Eye (tissue), 1 donor: ENCODE results near the gene LUZP2.
A peak's percentile ranks its signal among the peaks of the same experiment; 100 is the strongest.
"Not testable (repeated sequence)": the region's sequence is repeated elsewhere in the genome, so short reads cannot be mapped to it uniquely, and the experiment has no call there.

Experiments
- DNase-seq: peaks from one replicate; pipeline ENCODE4 v3.0.0-alpha.2; 2015

Gene LUZP2

GRCh38 chr11:24934733-24935439, 438.0 kb downstream of the LUZP2 start:
- DNase-seq = no peak

GRCh38 chr11:24944891-24945290, 448.0 kb downstream of the LUZP2 start:
- no peak for DNase-seq

- no peak for DNase-seq
These were observed 452.6 kb downstream of the LUZP2 start for GRCh38 chr11:24949406-24949805.

GRCh38 chr11:24963852-24964251, 467.0 kb downstream of the LUZP2 start:
- DNase-seq = no peak

GRCh38 chr11:24965748-24966147, 468.9 kb downstream of the LUZP2 start:
- no peak for DNase-seq

GRCh38 chr11:24993903-24994302, 497.1 kb downstream of the LUZP2 start:
- DNase-seq = not testable (repeated sequence)

GRCh38 chr11:24999929-25000328, 503.1 kb downstream of the LUZP2 start:
- DNase-seq = not testable (repeated sequence)

- DNase-seq = no peak
These were observed 540.6 kb downstream of the LUZP2 start for GRCh38 chr11:25037431-25037830.

GRCh38 chr11:25038131-25038530, 541.3 kb downstream of the LUZP2 start:
- DNase-seq = no peak

- no peak for DNase-seq
These were observed 542.3 kb downstream of the LUZP2 start for GRCh38 chr11:25039165-25039564.

- DNase-seq = no peak
These were observed 551.8 kb downstream of the LUZP2 start for GRCh38 chr11:25048632-25049031.

GRCh38 chr11:25052844-25053243, 556.0 kb downstream of the LUZP2 start:
- no peak for DNase-seq

GRCh38 chr11:25057861-25058260, 561.0 kb downstream of the LUZP2 start:
- no peak for DNase-seq

- DNase-seq = no peak
These were observed 568.9 kb downstream of the LUZP2 start for GRCh38 chr11:25065746-25066145.

- no peak for DNase-seq
These were observed 569.9 kb downstream of the LUZP2 start for GRCh38 chr11:25066706-25067105.

GRCh38 chr11:25068451-25068850, 571.6 kb downstream of the LUZP2 start:
- peak; percentile 1 for DNase-seq

- DNase-seq = no peak
These were observed 597.4 kb downstream of the LUZP2 start for GRCh38 chr11:25094085-25094802.

- DNase-seq = no peak
These were observed 622.6 kb downstream of the LUZP2 start for GRCh38 chr11:25119416-25119815.
